Stimulated activated CD4-positive, alpha-beta T cell treated with anti-CD3 and anti-CD28 coated beads, Interleukin-4, amount 100 ng/mL, for 4 hours (primary cell): ENCODE data around the gene NRGN.
A peak's percentile ranks its signal among the peaks of the same experiment; 100 is the strongest.

Experiments
- DNase-seq, 2 experiments: peaks; one replicate each; pipeline ENCODE4 v3.0.0-alpha.2; 2020

NRGN gene

GRCh38 chr11:124739479-124740276 lies at the start of gene NRGN:
TSS of gene NRGN (plus strand) at chr11:124739942. CDS start at chr11:124740085, 143 bp downstream.
- peak; percentile 78 for DNase-seq

- no peak for DNase-seq
These were observed 46.6 kb upstream of the NRGN start for GRCh38 chr11:124693142-124693541.

DNA sequence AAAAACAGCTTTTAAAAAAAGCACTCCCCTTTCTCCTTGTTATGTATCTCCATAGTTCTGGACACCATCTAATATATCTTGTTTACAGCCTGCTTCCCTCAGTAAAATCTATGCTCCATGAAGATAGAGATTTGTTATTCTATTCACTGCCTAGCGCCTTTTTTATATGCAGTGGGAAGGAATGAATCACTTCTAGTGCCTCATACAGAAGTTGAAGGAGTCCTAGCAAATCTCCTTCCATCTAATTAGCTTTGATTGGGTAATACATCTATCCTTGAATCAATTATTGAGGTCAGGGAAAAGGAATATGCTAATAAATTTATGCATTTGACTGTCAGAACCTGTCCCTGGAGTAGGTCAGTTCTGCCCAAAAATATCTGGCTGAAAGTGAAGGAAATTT lies 40.2 kb upstream of the NRGN start:
- DNase-seq, result no peak

- DNase-seq, result no peak
These were observed 39.7 kb upstream of the NRGN start for GRCh38 chr11:124700028-124700427.

GRCh38 chr11:124707829-124708228 lies 31.9 kb upstream of the NRGN start:
- DNase-seq, result no peak

GRCh38 chr11:124712392-124712791 lies 27.4 kb upstream of the NRGN start:
- no peak for DNase-seq

DNA sequence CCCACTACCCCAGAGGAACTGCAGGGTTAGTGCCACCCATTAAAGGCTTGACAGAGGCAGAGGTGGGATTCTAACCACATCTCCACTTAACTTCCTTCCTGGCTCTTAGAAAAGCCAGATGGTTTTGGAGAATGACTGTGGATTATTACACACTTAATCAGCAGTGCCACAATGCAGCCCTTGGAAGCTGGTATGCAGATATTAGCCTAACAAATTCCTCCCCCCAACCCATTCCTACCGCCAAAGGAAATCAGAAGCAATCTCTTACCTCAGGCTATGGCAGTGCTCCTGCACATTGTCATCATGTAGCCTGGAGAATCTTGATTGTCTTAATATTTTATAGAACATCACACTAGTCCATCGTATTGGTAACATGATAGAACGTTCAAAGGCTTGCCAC lies 23.2 kb upstream of the NRGN start:
- DNase-seq, result no peak

GRCh38 chr11:124717421-124717785 lies 22.3 kb upstream of the NRGN start:
- DNase-seq, result no peak

DNA sequence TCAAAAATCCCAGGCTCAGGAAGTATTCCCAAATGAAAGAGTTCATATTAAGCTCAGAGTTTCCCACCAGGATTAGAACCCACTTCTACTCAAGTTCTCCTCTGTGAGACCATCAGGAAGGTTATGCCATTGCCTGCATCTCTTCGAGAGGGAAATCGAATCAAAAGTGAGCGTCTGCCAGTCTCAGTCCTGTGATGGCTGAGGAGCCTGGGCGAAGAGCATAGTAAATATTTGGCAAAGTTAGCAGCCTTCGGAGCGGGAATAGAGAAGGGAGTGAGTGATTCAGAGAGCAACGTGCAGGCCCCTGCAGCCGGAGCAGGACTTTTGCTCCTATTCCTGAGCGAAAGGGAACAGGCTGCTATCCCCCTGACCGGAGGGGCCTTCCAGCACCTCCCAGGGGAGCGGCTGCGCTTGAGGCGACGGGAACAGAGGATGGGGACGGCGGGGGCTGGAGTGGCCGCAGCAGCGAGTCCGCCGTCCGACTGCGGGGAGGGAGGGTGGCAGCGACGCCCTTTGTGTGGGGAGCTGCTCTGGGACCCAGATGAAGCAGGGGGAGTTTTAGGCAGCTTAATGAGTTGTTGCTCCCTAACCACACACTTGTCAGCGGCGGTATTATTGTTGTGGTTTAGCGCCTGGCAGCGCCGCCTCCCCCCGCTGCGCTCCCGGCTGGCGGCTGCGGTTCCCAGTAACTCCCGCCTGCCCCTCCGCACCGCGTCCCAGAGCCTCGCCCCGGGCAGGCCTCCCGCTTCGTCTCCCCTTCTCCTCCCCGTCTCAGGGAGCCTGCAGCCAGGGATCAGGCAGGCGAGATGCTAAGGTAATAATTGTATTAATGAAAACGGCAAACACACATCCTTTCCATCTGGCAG lies 21.7 kb upstream of the NRGN start:
- DNase-seq, result peak in 1 of 2 experiments; percentile 9

DNA sequence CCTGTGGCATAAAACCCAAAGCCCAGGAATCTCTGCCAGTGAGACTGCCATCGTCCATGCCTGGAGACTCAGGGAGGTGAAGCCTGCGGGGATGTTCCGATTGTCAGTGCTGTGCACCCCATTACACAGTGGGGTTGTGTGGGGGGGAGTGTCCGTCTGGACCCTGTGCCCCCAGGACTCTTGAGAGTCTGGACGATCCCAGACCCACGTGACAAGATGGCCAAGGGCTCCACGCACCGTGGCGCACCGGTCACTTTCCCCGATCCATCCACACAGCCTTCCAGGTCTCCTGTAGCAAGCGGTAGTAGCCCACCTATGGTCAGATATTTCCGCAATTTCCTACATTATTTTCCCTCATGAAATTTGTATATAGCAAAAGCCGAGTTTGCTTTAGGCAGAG lies 20.9 kb upstream of the NRGN start:
- no peak for DNase-seq

DNA sequence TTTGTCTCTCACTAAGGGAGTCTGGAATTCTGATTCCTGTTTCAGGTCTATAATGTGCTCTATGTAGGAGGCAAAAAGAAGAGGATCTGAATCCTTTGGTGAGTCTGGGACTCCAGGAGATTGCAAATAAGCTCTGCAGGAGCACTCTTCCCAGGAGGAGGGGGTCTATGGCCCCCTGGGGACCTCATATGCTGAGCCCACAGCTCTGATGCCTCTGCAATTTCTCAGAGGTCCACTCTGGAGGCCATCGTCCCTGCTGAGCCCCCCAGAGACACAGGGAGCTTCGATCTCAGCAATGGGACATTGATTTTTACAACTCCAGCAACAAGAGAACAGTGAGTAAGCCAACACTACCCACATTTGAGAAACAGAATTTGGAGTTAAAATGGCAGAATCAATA lies 20.2 kb upstream of the NRGN start:
- DNase-seq, result no peak

DNA sequence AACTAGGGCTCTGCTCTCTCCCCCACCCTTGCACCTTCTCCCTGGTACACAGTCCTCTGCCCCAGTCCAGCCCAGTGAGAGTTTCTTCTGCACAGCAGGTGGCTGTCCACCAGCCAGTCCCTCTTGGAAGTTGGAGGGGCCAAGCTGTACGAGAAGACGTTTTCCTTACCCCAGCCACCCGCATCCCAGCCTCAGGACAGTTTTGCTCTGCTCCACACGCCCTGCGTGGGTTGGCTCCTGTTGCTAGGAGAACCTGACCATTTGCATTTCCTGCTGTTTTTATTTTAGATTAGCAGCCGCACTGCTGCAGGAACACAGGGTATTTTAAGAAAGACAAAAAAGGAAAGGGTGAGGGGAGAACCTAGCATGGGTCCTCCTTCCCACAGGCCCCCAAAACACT lies 17.6 kb upstream of the NRGN start:
- DNase-seq, result no peak

- no peak for DNase-seq
These were observed 14.6 kb upstream of the NRGN start for GRCh38 chr11:124724979-124725718.

- DNase-seq, result no peak
These were observed 14.0 kb upstream of the NRGN start for GRCh38 chr11:124725719-124726105.

DNA sequence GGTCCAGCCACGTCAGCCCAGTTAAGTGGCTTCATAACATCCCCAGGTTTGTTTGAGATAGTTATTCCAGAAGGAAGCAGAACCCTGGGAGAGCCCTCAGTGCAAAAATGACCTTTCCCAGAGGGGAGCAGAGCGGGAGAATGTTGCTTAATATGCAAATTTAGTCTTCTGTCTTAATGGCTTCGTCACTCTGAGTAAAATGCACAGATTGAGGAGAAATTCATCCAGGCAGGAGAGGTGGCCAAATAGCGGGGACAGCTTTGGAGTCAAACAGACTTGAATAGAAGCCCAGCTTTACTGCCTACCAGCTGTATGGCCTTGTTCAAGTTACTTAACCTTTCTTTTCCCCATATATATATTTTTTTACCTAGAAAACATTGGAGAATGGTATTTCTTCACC lies 12.3 kb upstream of the NRGN start:
- DNase-seq, result no peak

- no peak for DNase-seq
These were observed 11.6 kb upstream of the NRGN start for GRCh38 chr11:124728134-124728533.

- DNase-seq, result no peak
These were observed 10.2 kb upstream of the NRGN start for GRCh38 chr11:124729571-124729970.

GRCh38 chr11:124732230-124732629 lies 7.5 kb upstream of the NRGN start:
- DNase-seq, result no peak

GRCh38 chr11:124736736-124737135 lies 3.0 kb upstream of the NRGN start:
- DNase-seq, result no peak

GRCh38 chr11:124737638-124738305 lies 2.0 kb upstream of the NRGN start:
- DNase-seq, result no peak

- DNase-seq, result no peak
These were observed 846 bp upstream of the NRGN start for GRCh38 chr11:124738713-124739478.

DNA sequence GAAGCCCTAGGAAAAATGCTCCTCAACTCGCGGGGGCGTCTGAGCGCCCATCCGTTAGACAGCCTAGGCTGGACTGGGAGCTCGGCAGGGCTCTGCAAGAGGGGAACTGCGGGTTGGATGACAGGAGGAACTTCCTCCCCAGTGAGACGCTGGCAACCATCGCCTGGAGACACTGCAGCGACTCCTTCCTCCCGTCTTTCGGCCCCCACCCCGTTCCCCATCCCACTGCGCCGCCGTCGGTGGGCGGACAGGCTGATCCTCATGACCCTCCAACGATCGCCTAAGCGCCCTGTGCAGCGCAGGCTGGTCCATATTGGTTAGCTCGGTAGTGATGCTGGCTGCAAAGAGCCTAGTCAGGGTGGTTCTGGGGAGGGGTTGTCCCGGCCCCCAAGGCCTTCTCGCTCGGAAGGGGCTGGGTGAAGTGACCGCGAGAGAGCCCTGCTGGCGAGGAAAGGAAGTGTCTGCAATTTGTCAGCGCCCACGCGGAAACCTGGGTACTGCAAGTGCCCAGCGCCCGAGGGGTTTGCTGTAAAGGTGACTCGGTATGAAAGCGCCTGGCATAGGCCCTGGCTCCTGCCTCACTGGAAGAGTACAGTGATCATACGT lies 638 bp downstream of the NRGN start:
- DNase-seq, result peak; percentile 42 to 45
